Astrocyte of the hippocampus (primary cell): Measurements from ENCODE around the gene BLCAP.
"Not testable (repeated sequence)": the region's sequence is repeated elsewhere in the genome, so short reads cannot be mapped to it uniquely, and the experiment has no call there.

Source experiments
- DNase-seq: peaks from one replicate; pipeline ENCODE4 v3.0.0; 2011; ENCODE audit warnings: low read depth, low spot score

The BLCAP gene

GRCh38 chr20:37558306-37558705 lies 30.6 kb upstream of the BLCAP start:
- no peak for DNase-seq

DNA sequence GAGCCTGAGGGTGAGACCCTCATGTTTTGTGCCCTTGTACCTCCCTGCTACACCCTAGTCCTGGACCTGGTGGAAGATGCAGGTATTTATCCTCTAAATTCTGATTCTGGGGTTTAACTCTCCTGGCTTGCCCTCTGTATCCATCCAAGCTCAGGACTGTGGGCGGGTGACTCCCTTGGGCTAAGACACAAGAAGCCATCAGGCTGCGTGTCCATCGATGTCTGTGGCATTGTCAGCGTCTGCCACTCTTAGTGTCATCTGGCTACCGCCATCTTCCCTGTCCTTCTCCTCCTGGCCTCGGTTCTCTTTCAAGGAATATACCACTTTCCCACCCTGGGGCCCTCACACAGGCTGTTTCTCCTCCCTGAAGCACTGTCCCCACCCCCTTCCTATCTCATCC lies 28.9 kb upstream of the BLCAP start:
- DNase-seq, result no peak

DNA sequence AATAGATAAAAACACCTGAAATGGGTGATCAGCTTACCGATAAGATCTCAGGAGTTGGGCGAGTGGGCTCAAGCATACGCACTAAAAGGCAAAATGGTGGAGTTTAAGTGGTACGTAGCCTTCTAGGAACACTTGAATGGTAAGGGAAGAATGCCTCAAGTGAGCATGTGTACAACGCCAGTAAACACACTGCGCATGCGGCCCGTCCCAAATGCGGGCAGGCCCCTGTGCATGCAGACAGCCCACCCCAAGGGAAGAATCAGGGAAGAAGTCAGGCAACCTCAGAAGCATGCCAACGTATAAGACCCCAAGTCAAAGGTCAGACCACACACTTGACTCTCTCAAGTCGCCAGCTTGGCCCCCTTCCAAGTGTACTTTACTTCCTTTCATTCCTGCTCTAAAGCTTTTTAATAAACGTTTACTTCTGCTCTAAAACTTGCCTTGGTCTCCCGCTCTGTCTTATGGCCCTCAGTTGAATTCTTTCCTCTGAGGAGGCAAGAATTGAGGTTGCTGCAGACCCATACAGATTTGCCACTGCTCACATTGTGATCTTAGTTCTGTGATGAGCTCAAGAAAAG lies 27.1 kb upstream of the BLCAP start:
- DNase-seq, result not testable (repeated sequence)

- peak; percentile 25 for DNase-seq
Observed at GRCh38 chr20:37552415-37552814, 24.7 kb upstream of the BLCAP start.

- DNase-seq, result not testable (repeated sequence)
Observed at GRCh38 chr20:37551660-37552059, 24.0 kb upstream of the BLCAP start.

GRCh38 chr20:37550101-37550920 lies 22.6 kb upstream of the BLCAP start:
- DNase-seq, result not testable (repeated sequence)

DNA sequence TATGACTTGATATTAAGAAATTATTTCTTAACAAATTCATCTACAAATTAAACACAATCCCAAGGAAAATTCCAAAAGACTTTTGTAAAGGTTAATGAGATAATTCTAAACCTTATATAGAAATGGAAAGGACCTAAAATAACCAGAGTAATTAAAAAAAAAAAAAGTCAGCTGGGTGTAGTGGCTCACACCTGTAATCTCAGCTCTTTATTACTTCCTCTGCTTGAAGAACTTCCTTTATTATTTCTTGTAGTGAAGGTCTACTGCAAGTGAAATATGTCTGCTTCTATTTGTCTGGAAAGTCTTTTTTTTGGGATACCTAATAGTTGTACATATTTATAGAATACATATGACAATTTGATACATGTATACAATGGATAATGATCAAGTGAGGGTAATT lies 20.2 kb upstream of the BLCAP start:
- no peak for DNase-seq

GRCh38 chr20:37545516-37545915 lies 17.8 kb upstream of the BLCAP start:
- no peak for DNase-seq

- no peak for DNase-seq
Observed at GRCh38 chr20:37544386-37544785, 16.7 kb upstream of the BLCAP start.

DNA sequence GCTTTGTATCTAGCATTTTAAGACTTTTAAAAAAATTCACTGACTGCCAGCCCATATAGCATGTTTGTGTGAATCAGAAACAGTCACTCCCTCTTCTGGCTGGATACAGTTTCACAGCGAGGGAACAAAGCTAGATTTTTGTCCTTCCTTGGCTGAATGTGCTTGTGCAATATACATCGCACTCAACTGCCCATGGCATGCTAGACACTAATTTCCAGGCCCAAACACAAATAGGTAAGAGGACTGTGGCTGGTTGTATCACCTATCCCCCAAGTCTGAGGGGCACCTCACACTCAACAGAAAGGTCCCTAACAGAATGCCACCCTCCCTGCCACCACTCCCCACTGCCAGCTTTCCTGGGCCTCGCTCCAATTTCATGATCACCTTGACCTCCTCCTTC lies 16.2 kb upstream of the BLCAP start:
- peak; percentile 50 for DNase-seq

GRCh38 chr20:37542281-37542680 lies 14.6 kb upstream of the BLCAP start:
- no peak for DNase-seq

DNA sequence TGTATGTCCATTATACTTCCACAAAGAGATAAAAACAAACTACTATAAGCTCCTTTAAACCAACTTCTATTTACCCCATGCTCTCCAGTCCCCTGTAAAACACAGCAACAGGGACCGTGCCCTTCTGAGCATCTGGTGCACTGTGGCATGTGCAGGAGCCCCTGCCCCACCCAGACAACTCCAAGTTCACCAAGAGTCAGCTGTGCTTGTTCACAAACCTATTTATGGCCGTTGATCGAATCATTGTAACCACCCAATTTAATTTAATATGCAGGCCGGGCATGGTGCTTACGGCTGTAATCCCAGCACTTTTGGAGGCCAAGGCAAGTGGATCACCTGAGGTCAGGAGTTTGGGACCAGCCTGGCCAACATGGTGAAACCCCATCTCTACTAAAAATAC lies 13.7 kb upstream of the BLCAP start:
- DNase-seq, result no peak

DNA sequence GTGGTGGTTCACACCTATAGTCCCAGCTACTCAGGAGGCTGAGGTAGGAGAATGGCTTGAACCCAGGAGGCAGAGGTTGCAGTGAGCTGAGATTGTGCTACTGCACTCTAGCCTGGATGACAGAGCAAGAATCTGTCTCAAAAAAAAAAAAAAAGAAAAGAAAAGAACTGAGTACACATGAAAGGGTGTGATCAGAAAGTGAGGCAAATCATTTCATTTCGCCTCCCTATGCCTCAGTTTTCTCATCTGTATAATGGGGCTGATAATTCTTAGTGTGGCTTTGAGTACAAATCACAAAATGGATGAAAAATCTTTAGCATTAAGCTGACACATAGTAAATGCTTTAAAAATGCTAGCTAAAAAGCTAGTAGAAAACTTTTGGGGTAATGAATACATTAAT lies 13.2 kb upstream of the BLCAP start:
- DNase-seq, result not testable (repeated sequence)

GRCh38 chr20:37540001-37540400 lies 12.3 kb upstream of the BLCAP start:
- no peak for DNase-seq

- no peak for DNase-seq
Observed at GRCh38 chr20:37539424-37539823, 11.7 kb upstream of the BLCAP start.

GRCh38 chr20:37538003-37538402 lies 10.3 kb upstream of the BLCAP start:
- peak; percentile 80 for DNase-seq

GRCh38 chr20:37537505-37537904 lies 9.8 kb upstream of the BLCAP start:
- no peak for DNase-seq

GRCh38 chr20:37535443-37536132 lies 7.9 kb upstream of the BLCAP start:
- no peak for DNase-seq

DNA sequence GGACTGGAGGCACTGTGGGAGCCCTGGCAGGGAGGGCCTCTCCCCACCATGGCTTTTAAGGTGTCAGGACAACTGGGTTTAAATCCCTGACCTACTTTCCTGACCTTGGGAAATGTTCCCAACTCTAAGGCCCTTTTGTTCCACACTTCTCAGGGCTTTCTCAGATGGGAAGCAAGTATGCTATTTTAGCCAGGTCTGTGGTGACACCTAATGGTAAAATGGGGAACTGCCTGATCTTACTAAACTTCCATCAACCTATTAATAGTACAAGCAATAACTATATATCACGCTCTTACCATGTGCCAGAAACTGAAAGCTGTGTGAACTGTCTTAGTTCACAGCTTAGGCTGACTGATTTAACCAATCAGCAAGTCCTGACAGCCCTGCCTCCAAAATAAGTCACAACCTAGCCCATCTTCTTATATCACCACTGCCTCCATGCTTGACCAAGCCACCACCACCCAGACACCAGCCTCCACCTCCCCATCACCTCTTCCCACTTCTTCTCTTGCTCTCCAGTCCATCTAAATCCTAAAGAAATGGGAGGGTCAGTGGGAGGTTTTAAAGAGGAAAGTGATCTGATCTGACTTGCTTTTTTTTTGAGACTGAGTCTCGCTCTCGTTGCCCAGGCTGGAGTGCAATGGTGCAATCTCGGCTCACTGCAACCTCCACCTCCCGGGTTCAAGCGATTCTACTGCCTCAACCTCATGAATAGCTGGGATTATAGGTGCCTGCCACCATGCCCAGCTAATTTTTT lies 6.9 kb upstream of the BLCAP start:
- peak; percentile 84 for DNase-seq

GRCh38 chr20:37533154-37533715 lies 5.6 kb upstream of the BLCAP start:
- DNase-seq, result no peak

DNA sequence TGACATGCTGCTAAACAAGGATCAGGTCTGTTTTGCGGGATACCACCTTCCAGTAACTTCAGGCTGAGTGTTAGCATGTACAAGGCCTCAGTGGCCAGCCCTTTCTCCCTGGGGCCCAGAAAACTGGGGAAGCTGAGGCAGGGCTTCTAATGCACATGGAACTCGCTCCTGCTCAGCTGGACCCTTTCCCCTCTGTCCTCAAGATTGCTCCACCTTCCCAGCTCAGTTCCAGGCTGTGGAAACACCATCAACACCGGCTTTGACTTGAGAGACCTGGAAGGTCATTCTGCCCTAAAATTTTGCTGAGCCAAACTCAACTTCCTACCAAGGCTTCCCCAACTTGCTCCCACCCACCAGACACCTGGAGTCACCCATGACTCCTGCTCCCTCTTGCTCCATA lies 4.2 kb upstream of the BLCAP start:
- no peak for DNase-seq

- no peak for DNase-seq
Observed at GRCh38 chr20:37530696-37531095, 3.0 kb upstream of the BLCAP start.
